OCI-LY1 (cell line): Measurements from ENCODE around the gene EIF1AD.

Experiments
- H2AFZ ChIP-seq: fragments of 200-600 bp; sonication (generic), shearing (Covaris generic); 2 replicates; pipeline ENCODE4 v1.6.0; 2014; ENCODE audit warnings: antibody characterized with exemption, mild to moderate bottlenecking, low read length
- H3F3A ChIP-seq: fragments of 200-600 bp; sonication (generic), shearing (Covaris generic); 2 replicates; pipeline ENCODE4 v1.6.0; 2014; ENCODE audit warnings: mild to moderate bottlenecking, antibody characterized with exemption, low read length, moderate library complexity; ENCODE audit not compliant: insufficient read depth
- H3K27ac ChIP-seq: fragments of 200-600 bp; sonication (generic); 2 replicates; pipeline ENCODE4 v1.5.1; 2014; ENCODE audit warnings: low read length, mixed run types, mild to moderate bottlenecking, low read depth; ENCODE audit not compliant: poor library complexity, severe bottlenecking
- H3K27me3 ChIP-seq: fragments of 200-600 bp; sonication (generic); 2 replicates; pipeline ENCODE4 v1.6.0; 2014; ENCODE audit warnings: antibody characterized with exemption, mild to moderate bottlenecking, low read length, moderate library complexity; ENCODE audit not compliant: insufficient read depth
- H3K36me3 ChIP-seq: fragments of 200-600 bp; sonication (generic); 2 replicates; pipeline ENCODE4 v1.6.1; 2014; ENCODE audit warnings: mild to moderate bottlenecking, antibody characterized with exemption, low read length, moderate library complexity, mixed read lengths; ENCODE audit not compliant: insufficient read depth
- H3K4me1 ChIP-seq: fragments of 200-600 bp; sonication (generic); 2 replicates; pipeline ENCODE4 v1.5.1; 2014; ENCODE audit warnings: mild to moderate bottlenecking, low read length, moderate library complexity; ENCODE audit not compliant: insufficient read depth, severe bottlenecking
- H3K4me2 ChIP-seq: fragments of 200-600 bp; sonication (generic), shearing (Covaris generic); 2 replicates; pipeline ENCODE4 v1.6.1; 2014; ENCODE audit warnings: low read length
- H3K4me3 ChIP-seq: fragments of 200-600 bp; sonication (generic); 2 replicates; pipeline ENCODE4 v1.5.1; 2014; ENCODE audit warnings: low read length, low read depth, mild to moderate bottlenecking, mixed read lengths; ENCODE audit not compliant: poor library complexity, severe bottlenecking
- H3K79me2 ChIP-seq: fragments of 200-600 bp; shearing (Covaris generic); 2 replicates; pipeline ENCODE4 v1.6.1; 2016; ENCODE audit warnings: mixed run types, low read length, mixed read lengths; ENCODE audit not compliant: insufficient read depth
- H3K9ac ChIP-seq: fragments of 200-600 bp; sonication (generic), shearing (Covaris generic); 2 replicates; pipeline ENCODE4 v1.6.1; 2014; ENCODE audit warnings: mild to moderate bottlenecking, low read length, mixed read lengths
- H3K9me2 ChIP-seq: fragments of 200-600 bp; sonication (generic), shearing (Covaris generic); 2 replicates; pipeline ENCODE4 v1.6.1; 2014; ENCODE audit warnings: low read depth, mild to moderate bottlenecking, low read length, mixed read lengths
- H3K9me3 ChIP-seq: fragments of 200-600 bp; shearing (Covaris generic); 2 replicates; pipeline ENCODE4 v1.6.1; 2014; ENCODE audit warnings: low read length, mixed read lengths
- H4K20me1 ChIP-seq: fragments of 200-600 bp; sonication (generic), shearing (Covaris generic); 2 replicates; pipeline ENCODE4 v1.6.0; 2016; ENCODE audit warnings: mild to moderate bottlenecking, low read length; ENCODE audit not compliant: insufficient read depth
- EZH2 ChIP-seq: fragments of 200-600 bp; sonication (generic), shearing (Covaris generic); IDR thresholded peaks from 2 replicates; pipeline ENCODE4 v1.8.0; 2017; ENCODE audit warnings: borderline replicate concordance, mixed run types, mild to moderate bottlenecking, antibody characterized with exemption, low read length, moderate library complexity, mixed read lengths
- TF ChIP-seq, protein P1 (sequence below): fragments of 200-600 bp; sonication (generic), shearing (Covaris generic); IDR thresholded peaks from 2 replicates; pipeline ENCODE4 v1.5.1; 2017; ENCODE audit warnings: mild to moderate bottlenecking, antibody characterized with exemption, low read length, moderate library complexity, mixed read lengths

The EIF1AD gene

DNA sequence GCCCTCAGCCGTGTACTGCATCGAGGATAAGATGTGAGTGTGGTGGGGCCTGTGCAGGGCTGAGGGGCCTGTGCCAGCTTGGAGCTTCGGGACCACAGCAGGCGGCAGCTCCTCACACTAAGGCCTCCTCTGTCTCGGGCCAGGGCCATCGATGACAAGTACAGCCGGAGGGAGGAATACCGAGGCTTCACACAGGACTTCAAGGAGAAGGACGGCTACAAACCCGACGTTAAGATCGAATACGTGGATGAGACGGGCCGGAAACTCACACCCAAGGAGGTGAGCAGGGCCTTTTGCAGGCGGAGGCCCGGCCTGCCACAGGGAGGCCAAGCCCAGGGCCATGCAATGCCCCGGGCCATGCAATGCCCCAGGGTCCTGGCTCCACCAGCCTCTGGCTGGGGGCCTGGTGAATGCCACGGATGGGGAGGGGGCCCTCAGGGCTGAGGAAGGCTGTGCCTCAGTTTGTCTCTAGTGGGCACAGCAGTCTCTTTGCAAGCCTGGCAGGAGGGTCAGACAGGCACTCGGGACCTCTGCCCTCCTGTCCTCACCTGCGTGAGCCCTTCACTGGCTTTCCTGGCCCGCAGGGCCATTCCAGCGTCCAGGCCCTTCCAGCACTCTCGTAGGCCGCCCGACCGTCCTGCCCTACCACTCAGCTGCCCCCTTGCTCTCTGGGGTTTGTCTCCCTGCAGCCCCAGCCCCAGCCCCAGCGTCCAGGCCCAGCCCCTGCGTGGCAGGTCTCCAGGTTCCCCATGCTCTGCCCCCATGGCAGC lies 24.2 kb downstream of the EIF1AD start:
- Histone ChIP-seq H3K9ac (no peak overlapping the region), H3K27me3 (no peaks in the 10 kb centered on the region), H3K79me2 (no peaks in the 10 kb centered on the region), H3F3A (no peaks in the 10 kb centered on the region), H3K9me2 (no peaks in the 10 kb centered on the region), H3K36me3 (peaks cover 42% of the 10 kb centered on the region), H4K20me1 (no peaks in the 10 kb centered on the region), H3K4me3 (no peak overlapping the region), H3K9me3 (no peaks in the 10 kb centered on the region), H2AFZ (no peak overlapping the region), H3K4me1 (no peaks in the 10 kb centered on the region), H3K27ac (no peak overlapping the region), H3K4me2 (no peak overlapping the region)
- TF ChIP-seq, protein P1, sequence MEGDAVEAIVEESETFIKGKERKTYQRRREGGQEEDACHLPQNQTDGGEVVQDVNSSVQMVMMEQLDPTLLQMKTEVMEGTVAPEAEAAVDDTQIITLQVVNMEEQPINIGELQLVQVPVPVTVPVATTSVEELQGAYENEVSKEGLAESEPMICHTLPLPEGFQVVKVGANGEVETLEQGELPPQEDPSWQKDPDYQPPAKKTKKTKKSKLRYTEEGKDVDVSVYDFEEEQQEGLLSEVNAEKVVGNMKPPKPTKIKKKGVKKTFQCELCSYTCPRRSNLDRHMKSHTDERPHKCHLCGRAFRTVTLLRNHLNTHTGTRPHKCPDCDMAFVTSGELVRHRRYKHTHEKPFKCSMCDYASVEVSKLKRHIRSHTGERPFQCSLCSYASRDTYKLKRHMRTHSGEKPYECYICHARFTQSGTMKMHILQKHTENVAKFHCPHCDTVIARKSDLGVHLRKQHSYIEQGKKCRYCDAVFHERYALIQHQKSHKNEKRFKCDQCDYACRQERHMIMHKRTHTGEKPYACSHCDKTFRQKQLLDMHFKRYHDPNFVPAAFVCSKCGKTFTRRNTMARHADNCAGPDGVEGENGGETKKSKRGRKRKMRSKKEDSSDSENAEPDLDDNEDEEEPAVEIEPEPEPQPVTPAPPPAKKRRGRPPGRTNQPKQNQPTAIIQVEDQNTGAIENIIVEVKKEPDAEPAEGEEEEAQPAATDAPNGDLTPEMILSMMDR: no peak
- no peak for TF ChIP-seq EZH2

DNA sequence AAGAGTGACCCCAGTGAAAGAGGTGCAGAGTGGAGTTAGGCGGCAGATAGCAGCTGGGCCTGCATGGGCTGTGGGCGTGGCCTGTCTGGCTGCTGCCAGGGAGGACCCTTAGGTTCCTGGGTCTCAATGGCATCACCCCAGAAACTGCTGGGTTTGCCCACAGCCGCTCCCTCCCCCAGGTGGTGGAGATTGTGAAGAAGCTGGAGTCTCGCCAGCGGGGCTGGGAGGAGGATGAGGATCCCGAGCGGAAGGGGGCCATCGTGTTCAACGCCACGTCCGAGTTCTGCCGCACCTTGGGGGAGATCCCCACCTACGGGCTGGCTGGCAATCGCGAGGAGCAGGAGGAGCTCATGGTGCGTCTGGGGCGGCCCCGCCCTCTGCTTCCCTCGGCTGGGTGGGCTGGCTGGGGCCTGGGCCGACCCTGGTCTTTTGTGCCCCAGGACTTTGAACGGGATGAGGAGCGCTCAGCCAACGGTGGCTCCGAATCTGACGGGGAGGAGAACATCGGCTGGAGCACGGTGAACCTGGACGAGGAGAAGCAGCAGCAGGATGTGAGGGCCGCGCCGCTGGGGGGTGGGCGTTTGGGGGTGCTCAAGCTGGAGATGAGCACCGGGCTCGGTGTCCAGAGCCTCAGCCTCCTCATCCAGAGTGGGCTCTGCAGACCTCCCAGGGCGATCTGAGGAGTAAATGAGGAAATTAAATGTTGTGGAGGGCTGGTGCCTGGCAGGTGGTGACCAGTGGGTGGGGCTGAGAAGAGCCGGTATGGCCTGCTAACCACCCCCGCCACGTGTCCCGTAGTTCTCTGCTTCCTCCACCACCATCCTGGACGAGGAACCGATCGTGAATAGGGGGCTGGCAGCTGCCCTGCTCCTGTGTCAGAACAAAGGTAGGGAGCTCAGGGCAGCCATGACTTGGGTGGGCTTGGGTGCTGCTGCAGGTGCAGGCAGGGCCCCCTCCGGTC lies 25.5 kb downstream of the EIF1AD start:
- Histone ChIP-seq H3K79me2 (no peaks in the 10 kb centered on the region), H4K20me1 (no peaks in the 10 kb centered on the region), H3F3A (no peaks in the 10 kb centered on the region), H3K27me3 (no peaks in the 10 kb centered on the region), H3K36me3 (peaks cover 47% of the 10 kb centered on the region), H3K4me3 (no peak overlapping the region), H3K9me2 (no peaks in the 10 kb centered on the region), H3K9me3 (no peaks in the 10 kb centered on the region), H3K9ac (no peak overlapping the region), H3K4me2 (no peak overlapping the region), H2AFZ (no peak overlapping the region), H3K4me1 (no peaks in the 10 kb centered on the region), H3K27ac (no peak overlapping the region)
- TF ChIP-seq, protein P1: no peak
- TF ChIP-seq EZH2: no peak

DNA sequence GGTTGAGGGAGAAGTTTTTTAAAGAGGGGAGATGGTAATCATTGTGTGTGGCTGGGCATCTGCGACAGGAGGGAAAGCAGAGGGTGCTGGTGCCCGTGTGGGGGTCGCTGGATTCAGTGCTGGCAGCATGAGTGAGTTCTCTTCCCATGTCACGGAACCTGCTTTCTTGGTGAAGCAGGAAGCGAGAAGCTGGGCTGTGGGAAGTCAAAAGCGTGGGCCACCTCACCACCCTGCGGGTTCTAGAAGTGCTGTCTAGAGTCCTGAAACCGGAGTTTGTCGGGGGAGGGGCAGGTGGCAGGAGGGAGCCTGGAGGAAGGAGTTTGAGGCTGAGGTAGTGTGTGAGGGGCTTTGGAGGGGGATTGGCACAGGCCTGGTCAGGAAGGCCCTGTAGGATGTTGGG lies 26.2 kb downstream of the EIF1AD start:
- Histone ChIP-seq H3K9me2 (no peaks in the 10 kb centered on the region), H3K4me2 (no peak overlapping the region), H3K4me3 (no peak overlapping the region), H3K4me1 (no peaks in the 10 kb centered on the region), H3K9ac (no peak overlapping the region), H3K36me3 (peaks cover 47% of the 10 kb centered on the region), H3K27ac (no peak overlapping the region), H4K20me1 (no peaks in the 10 kb centered on the region), H3K79me2 (no peaks in the 10 kb centered on the region), H2AFZ (no peak overlapping the region), H3F3A (no peaks in the 10 kb centered on the region), H3K9me3 (no peaks in the 10 kb centered on the region), H3K27me3 (no peaks in the 10 kb centered on the region)
- TF ChIP-seq EZH2: no peak
- TF ChIP-seq, protein P1: no peak
